OCI-LY3 (cell line): Measurements from ENCODE around the gene TTC23.

Experiments
- H2AFZ ChIP-seq: fragments of 200-600, 300-600 bp; shearing (Covaris generic); 2 replicates; pipeline ENCODE4 v1.6.0; 2014; ENCODE audit warnings: antibody characterized with exemption, low read depth, low read length
- H3K27ac ChIP-seq: fragments of 200-600, 300-600 bp; sonication (generic); 2 replicates; pipeline ENCODE4 v1.5.1; 2014; ENCODE audit warnings: mild to moderate bottlenecking, low read length, moderate library complexity, mixed read lengths
- H3K27me3 ChIP-seq: fragments of 200-600, 300-600 bp; sonication (generic); 2 replicates; pipeline ENCODE4 v1.6.1; 2014; ENCODE audit warnings: low read depth, low read length, mixed read lengths
- H3K36me3 ChIP-seq: fragments of 200-600, 300-600 bp; sonication (generic); replicated peaks from 2 replicates; pipeline ENCODE3; 2014; ENCODE audit warnings: low read depth, low read length, mixed read lengths
- H3K4me1 ChIP-seq: fragments of 300-600, 200-600 bp; sonication (generic); 2 replicates; pipeline ENCODE4 v1.6.1; 2014; ENCODE audit warnings: low read length, mixed read lengths
- H3K4me2 ChIP-seq: fragments of 200-600, 300-600 bp; sonication (generic); 2 replicates; pipeline ENCODE4 v1.6.1; 2014; ENCODE audit warnings: low read length, mixed read lengths
- H3K4me3 ChIP-seq: fragments of 300-600, 200-600 bp; sonication (generic); 2 replicates; pipeline ENCODE4 v1.5.1; 2014; ENCODE audit warnings: antibody characterized with exemption, mild to moderate bottlenecking, low read length, moderate library complexity
- H3K79me2 ChIP-seq: fragments of 300-600, 200-600 bp; shearing (Covaris generic); 2 replicates; pipeline ENCODE4 v1.6.1; 2014; ENCODE audit warnings: mild to moderate bottlenecking, low read length, mixed read lengths
- H3K9ac ChIP-seq: fragments of 300-600, 200-600 bp; shearing (Covaris generic); 2 replicates; pipeline ENCODE4 v1.6.0; 2014; ENCODE audit warnings: mild to moderate bottlenecking, low read length, moderate library complexity
- H3K9me3 ChIP-seq: fragments of 200-600, 300-600 bp; shearing (Covaris generic); 2 replicates; pipeline ENCODE4 v1.6.1; 2014; ENCODE audit warnings: low read length, mixed read lengths; ENCODE audit not compliant: insufficient read depth
- H4K20me1 ChIP-seq: fragments of 200-600, 300-600 bp; sonication (generic); 2 replicates; pipeline ENCODE4 v1.6.1; 2016; ENCODE audit warnings: low read length, mixed read lengths; ENCODE audit not compliant: insufficient read depth
- CTCF ChIP-seq: fragments of 200-600, 300-600 bp; sonication (generic); IDR thresholded peaks from 2 replicates; pipeline ENCODE4 v1.5.1; 2014; ENCODE audit warnings: antibody characterized with exemption, low read length, low read depth
- EZH2phosphoT487 ChIP-seq: fragments of 200-600 bp; shearing (Covaris generic); IDR thresholded peaks from 2 replicates; pipeline ENCODE4 v1.6.1; 2018; ENCODE audit warnings: antibody characterized with exemption, mixed run types, low read depth

TTC23 gene

GRCh38 chr15:99128411-99128810 is 121.0 kb downstream of the TTC23 start:
- Histone ChIP-seq H3K9ac (no peak overlapping the region), H3K4me2 (no peak overlapping the region), H2AFZ (no peak overlapping the region), H4K20me1 (no peaks in the 10 kb centered on the region), H3K9me3 (no peaks in the 10 kb centered on the region), H3K4me3 (no peak overlapping the region), H3K27ac (no peak overlapping the region), H3K36me3 (no peaks in the 10 kb centered on the region), H3K79me2 (no peaks in the 10 kb centered on the region), H3K27me3 (peaks cover 84% of the 10 kb centered on the region), H3K4me1 (peaks cover 23% of the 10 kb centered on the region)
- TF ChIP-seq CTCF (no peak), EZH2phosphoT487 (no peak)

DNA sequence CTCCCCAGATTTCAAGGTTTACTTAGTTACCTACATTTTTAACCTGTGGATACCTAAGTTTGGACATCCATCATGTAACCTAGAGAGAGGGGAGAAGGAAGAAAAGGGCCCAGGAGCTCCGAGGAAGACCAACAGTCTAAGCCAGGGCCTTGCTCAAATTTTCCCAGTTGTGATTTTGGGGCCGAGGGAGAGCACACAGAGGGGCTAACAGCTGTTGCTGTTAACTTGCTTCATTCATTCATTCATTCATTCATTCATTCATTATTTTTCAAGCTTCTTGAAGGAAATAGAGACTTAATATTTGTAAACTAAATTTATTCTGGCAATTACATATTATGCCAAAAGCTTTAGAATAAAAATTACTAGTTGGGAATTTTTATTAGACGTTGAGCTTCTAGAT is 121.6 kb downstream of the TTC23 start:
- Histone ChIP-seq H3K4me1 (peaks cover 23% of the 10 kb centered on the region), H4K20me1 (no peaks in the 10 kb centered on the region), H3K27me3 (peaks cover 86% of the 10 kb centered on the region), H3K27ac (no peak overlapping the region), H3K4me2 (no peak overlapping the region), H3K36me3 (no peaks in the 10 kb centered on the region), H3K79me2 (no peaks in the 10 kb centered on the region), H3K4me3 (no peak overlapping the region), H3K9me3 (no peaks in the 10 kb centered on the region), H3K9ac (no peak overlapping the region), H2AFZ (no peak overlapping the region)
- TF ChIP-seq CTCF (no peak), EZH2phosphoT487 (no peak)

- TF ChIP-seq EZH2phosphoT487 = no peak
- no peak for TF ChIP-seq CTCF
- Histone ChIP-seq H3K4me1 (peaks cover 23% of the 10 kb centered on the region), H3K27ac (no peak overlapping the region), H3K27me3 (peaks cover 82% of the 10 kb centered on the region), H3K9me3 (no peaks in the 10 kb centered on the region), H3K9ac (no peak overlapping the region), H3K4me3 (no peak overlapping the region), H4K20me1 (no peaks in the 10 kb centered on the region), H3K4me2 (no peak overlapping the region), H3K36me3 (no peaks in the 10 kb centered on the region), H3K79me2 (no peaks in the 10 kb centered on the region), H2AFZ (no peak overlapping the region)
Observed at GRCh38 chr15:99126930-99127329, 122.5 kb downstream of the TTC23 start.

DNA sequence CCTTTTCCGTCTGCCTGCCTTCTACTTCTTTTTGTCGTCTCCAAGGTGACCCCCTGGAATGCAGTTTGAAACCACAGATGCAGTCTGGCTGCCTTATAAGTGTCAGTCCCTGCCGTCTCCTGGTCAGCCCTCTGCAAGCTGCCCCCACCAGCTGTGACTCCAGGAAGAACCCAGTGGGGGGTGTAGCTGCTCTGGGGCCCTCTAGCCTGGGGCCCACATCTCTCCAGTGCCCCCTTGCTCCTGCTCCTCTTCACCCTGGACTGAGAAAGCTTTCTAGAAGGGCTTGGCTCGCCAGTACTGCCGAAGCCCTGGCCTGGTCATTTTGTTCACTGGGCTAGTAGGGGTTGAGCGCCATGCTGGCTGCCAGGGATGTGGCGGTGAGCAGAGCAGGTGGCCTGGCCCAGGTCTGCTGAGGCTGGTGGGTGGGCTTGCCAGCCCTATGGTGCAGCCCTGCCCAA is 123.2 kb downstream of the TTC23 start:
- Histone ChIP-seq H3K9ac (no peak overlapping the region), H3K36me3 (no peaks in the 10 kb centered on the region)

More for the DNA sequence above, 123.2 kb downstream of the TTC23 start:
- no peak for TF ChIP-seq EZH2phosphoT487
- no peak for TF ChIP-seq CTCF
- Histone ChIP-seq H4K20me1 (no peaks in the 10 kb centered on the region), H3K27ac (no peak overlapping the region), H3K4me3 (no peak overlapping the region), H3K27me3 (peaks cover 77% of the 10 kb centered on the region), H3K79me2 (no peaks in the 10 kb centered on the region), H3K4me2 (no peak overlapping the region), H3K9me3 (no peaks in the 10 kb centered on the region), H3K4me1 (peaks cover 23% of the 10 kb centered on the region), H2AFZ (no peak overlapping the region)
